WTC11 (cell line): ENCODE measurements around the gene EMC9. TPM values are rescaled to one million over a fixed set of nuclear protein-coding genes. Genes with fewer than 3 reads are reported as not detected.

Source experiments
- ATAC-seq: fragments of 200-7000 bp; cut with Tn5 transposase; 2 replicates; pipeline ENCODE4 v1.10.0; 2021; ENCODE audit warnings: mild to moderate bottlenecking, moderate library complexity
- CTCF ChIA-PET: fragments of 300-600 bp; sonication (Branson Sonifier 250); formaldehyde crosslinking; loops from one replicate; lab custom pipeline; 2021; ENCODE audit warnings: antibody characterized with exemption; lab: Charles Lee
- POLR2A ChIA-PET: fragments of 350-600 bp; sonication (Branson Sonifier 250); formaldehyde crosslinking; loops from one replicate; lab custom pipeline; 2021; ENCODE audit warnings: antibody characterized with exemption; lab: Charles Lee
- DNase-seq: peaks from one replicate; pipeline ENCODE4 v3.0.0; 2021; ENCODE audit warnings: low spot score
- H3K27ac Mint-ChIP-seq: 2 replicates; pipeline ENCODE4 v1.8.0; 2021; ENCODE audit warnings: mixed read lengths
- H3K27me3 Mint-ChIP-seq: 2 replicates; pipeline ENCODE4 v1.8.0; 2021; ENCODE audit warnings: low read depth, mild to moderate bottlenecking, moderate library complexity, mixed read lengths
- H3K36me3 Mint-ChIP-seq: 2 replicates; pipeline ENCODE4 v1.8.0; 2021; ENCODE audit warnings: mixed read lengths
- H3K4me1 Mint-ChIP-seq: 2 replicates; pipeline ENCODE4 v1.8.0; 2022; ENCODE audit warnings: mixed read lengths
- H3K4me3 Mint-ChIP-seq: 2 replicates; pipeline ENCODE4 v1.8.0; 2021; ENCODE audit warnings: mild to moderate bottlenecking, moderate library complexity, mixed read lengths
- H3K9me3 Mint-ChIP-seq: 2 replicates; pipeline ENCODE4 v1.8.0; 2021; ENCODE audit warnings: mixed read lengths
- ELF4 ChIP-seq: sonication (generic); formaldehyde crosslinking; IDR thresholded peaks from 2 replicates; pipeline ENCODE4 v1.8.1; 2022; ENCODE audit warnings: low read depth, mild to moderate bottlenecking, moderate library complexity, missing genetic modification reagents
- ETV6 ChIP-seq: sonication (generic); formaldehyde crosslinking; IDR thresholded peaks from 2 replicates; pipeline ENCODE4 v1.8.1; 2022; ENCODE audit warnings: mild to moderate bottlenecking, missing genetic modification reagents
- HMGA2 ChIP-seq: fragments of 250-450 bp; sonication (Bioruptor Pico); IDR thresholded peaks from 2 replicates; pipeline ENCODE4 v1.4.0; 2021; ENCODE audit warnings: mild to moderate bottlenecking, moderate library complexity
- IRF2 ChIP-seq: sonication (generic); formaldehyde crosslinking; IDR thresholded peaks from 2 replicates; pipeline ENCODE4 v1.8.0; 2022; ENCODE audit warnings: low read depth, missing genetic modification reagents, borderline replicate concordance
- NFATC4 ChIP-seq: fragments of 250-450 bp; sonication (Bioruptor Pico); IDR thresholded peaks from 2 replicates; pipeline ENCODE4 v1.9.0; 2021; ENCODE audit warnings: mild to moderate bottlenecking
- NR3C1 ChIP-seq: sonication (generic); formaldehyde crosslinking; conservative IDR thresholded peaks from 2 replicates; pipeline ENCODE4 v1.8.1; 2023; ENCODE audit warnings: low read depth, mild to moderate bottlenecking, missing genetic modification reagents
- RORB ChIP-seq: fragments of 250-450 bp; sonication (Bioruptor Pico); IDR thresholded peaks from 2 replicates; pipeline ENCODE4 v1.9.0; 2021; ENCODE audit warnings: mild to moderate bottlenecking
- SMAD3 ChIP-seq: sonication (generic); formaldehyde crosslinking; IDR thresholded peaks from 2 replicates; pipeline ENCODE4 v1.8.0; 2022; ENCODE audit warnings: missing genetic modification reagents, mild to moderate bottlenecking, borderline replicate concordance
- SMAD4 ChIP-seq: sonication (generic); formaldehyde crosslinking; IDR thresholded peaks from 2 replicates; pipeline ENCODE4 v1.8.0; 2022; ENCODE audit warnings: mild to moderate bottlenecking, missing genetic modification reagents
- TP53 ChIP-seq: sonication (generic); formaldehyde crosslinking; IDR thresholded peaks from 2 replicates; pipeline ENCODE4 v1.8.1; 2023; ENCODE audit warnings: mild to moderate bottlenecking, missing genetic modification reagents
- ZBTB21 ChIP-seq: sonication (generic); formaldehyde crosslinking; IDR thresholded peaks from 2 replicates; pipeline ENCODE4 v1.8.1; 2023; ENCODE audit warnings: mild to moderate bottlenecking, missing genetic modification reagents, borderline replicate concordance
- ZNF232 ChIP-seq: sonication (generic); formaldehyde crosslinking; IDR thresholded peaks from 2 replicates; pipeline ENCODE4 v1.8.0; 2022; ENCODE audit warnings: mild to moderate bottlenecking, missing genetic modification reagents
- ZNF263 ChIP-seq: sonication (generic); formaldehyde crosslinking; IDR thresholded peaks from 2 replicates; pipeline ENCODE4 v1.8.1; 2022; ENCODE audit warnings: low read depth, mild to moderate bottlenecking, moderate library complexity, missing genetic modification reagents
- ZNF671 ChIP-seq: fragments of 250-450 bp; sonication (Bioruptor Pico); IDR thresholded peaks from 2 replicates; pipeline ENCODE4 v1.8.0; 2021; ENCODE audit warnings: mild to moderate bottlenecking
- total RNA-seq: library from RNA; stranded (reverse); gene quantifications from 3 replicates; pipeline ENCODE4 v1.2.3, GENCODE V29; 2021
- TF ChIP-seq, protein P1 (sequence below): fragments of 250-450 bp; sonication (Bioruptor Pico); conservative IDR thresholded peaks from 2 replicates; pipeline ENCODE4 v1.9.0; 2021; ENCODE audit warnings: mild to moderate bottlenecking
- TF ChIP-seq, protein P2 (sequence below): sonication (generic); formaldehyde crosslinking; IDR thresholded peaks from 2 replicates; pipeline ENCODE4 v1.8.0; 2022; ENCODE audit warnings: mild to moderate bottlenecking, missing genetic modification reagents
- TF ChIP-seq, protein P3 (sequence below): sonication (generic); formaldehyde crosslinking; IDR thresholded peaks from 2 replicates; pipeline ENCODE4 v1.8.1; 2023; ENCODE audit warnings: mild to moderate bottlenecking, moderate library complexity, missing genetic modification reagents
- TF ChIP-seq, protein P4 (sequence below): sonication (generic); formaldehyde crosslinking; IDR thresholded peaks from 2 replicates; pipeline ENCODE4 v1.8.1; 2023; ENCODE audit warnings: mild to moderate bottlenecking, missing genetic modification reagents
- TF ChIP-seq, protein P5 (sequence below): fragments of 250-450 bp; sonication (Bioruptor Pico); IDR thresholded peaks from 2 replicates; pipeline ENCODE4 v1.8.0; 2021; ENCODE audit warnings: mild to moderate bottlenecking
- TF ChIP-seq, protein P6 (sequence below): sonication (generic); formaldehyde crosslinking; IDR thresholded peaks from 2 replicates; pipeline ENCODE4 v1.8.0; 2022; ENCODE audit warnings: mild to moderate bottlenecking, missing genetic modification reagents
- TF ChIP-seq, protein P7 (sequence below): fragments of 250-450 bp; sonication (Bioruptor Pico); IDR thresholded peaks from 2 replicates; pipeline ENCODE4 v1.9.0; 2021; ENCODE audit warnings: mild to moderate bottlenecking, borderline replicate concordance
- TF ChIP-seq, protein P8 (sequence below): sonication (generic); formaldehyde crosslinking; IDR thresholded peaks from 2 replicates; pipeline ENCODE4 v1.8.0; 2022; ENCODE audit warnings: mild to moderate bottlenecking, missing genetic modification reagents

Gene EMC9
- total RNA-seq, 1 experiment from 2014 or later = 44.4 TPM

DNA sequence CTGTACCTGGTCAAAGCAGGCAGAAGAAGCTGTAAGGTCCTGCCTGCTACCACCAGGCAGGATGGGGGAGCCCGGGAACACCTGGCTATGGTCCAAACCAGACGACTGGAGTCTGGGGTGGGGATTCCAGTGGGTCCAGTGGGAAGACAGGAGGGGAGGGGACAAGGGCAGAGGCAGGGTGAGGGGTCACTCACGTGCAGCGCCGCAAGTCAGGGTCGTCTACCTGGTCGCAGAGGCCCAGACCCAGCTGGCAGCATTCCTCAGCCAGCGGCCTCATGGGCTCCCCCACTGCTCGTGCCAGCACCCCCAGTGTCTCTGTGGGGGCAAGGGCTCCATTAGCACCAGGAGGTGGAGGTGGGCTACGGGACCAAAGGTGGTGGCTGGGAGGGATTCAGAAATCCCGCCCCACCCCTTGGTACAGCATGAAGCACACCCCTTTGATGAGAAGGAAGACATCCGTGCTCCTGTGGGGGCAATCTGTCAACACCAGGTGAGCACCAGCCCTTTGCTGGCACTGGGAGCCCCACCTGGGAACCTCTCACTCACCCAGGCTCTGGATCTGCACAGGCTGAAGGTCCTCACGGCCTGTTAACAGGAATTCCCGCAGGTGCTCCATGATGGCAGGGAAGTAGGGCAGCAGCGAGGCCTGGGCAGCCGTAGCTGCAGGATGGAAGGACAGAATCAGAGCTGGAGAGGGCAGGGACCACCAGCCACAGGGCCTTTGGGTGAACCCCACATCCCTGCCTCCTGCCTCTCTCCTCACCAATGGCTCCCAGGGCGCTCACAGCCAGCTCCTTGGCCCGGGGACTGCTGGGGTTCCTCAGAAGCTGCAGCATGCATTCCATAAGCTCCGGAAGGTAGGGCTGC, 42.9 kb upstream of the EMC9 start (continued):
- TF ChIP-seq, protein P1, sequence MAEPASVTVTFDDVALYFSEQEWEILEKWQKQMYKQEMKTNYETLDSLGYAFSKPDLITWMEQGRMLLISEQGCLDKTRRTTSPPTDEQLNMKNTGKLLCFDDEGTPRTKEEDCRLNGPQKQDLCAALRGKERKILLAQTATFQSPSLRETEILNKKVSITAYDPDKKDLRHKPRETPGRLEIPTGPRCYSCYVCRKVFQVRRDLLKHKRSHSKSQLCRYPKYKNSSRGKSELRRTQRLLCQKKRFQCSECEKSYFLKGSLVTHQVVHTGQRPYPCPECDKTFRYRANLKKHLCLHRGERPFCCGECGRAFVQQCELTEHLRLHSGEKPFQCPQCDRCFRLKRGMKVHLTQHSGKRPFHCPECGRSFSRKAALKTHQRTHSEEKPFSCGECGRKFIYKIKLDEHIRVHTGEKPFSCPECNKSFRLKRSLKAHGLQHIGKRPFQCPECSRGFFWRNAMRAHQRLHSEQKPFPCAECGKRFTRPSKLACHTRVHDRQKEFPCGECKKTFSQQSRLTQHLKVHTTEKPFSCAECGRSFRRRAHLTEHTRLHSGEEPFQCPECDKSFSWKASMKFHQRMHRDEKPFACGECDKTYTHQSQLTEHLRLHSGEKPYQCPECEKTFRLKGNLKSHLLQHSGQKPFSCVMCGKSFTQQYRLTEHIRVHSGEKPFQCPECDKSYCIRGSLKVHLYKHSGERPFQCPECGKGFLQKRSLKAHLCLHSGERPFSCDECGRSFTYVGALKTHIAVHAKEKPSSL (CRISPR knock-in tag) = no peak
- TF ChIP-seq HMGA2 (CRISPR knock-in tag) (no peak), ETV6 (CRISPR knock-in tag) (no peak), NFATC4 (no peak), RORB (CRISPR knock-in tag) (no peak), ZNF671 (no peak), ELF4 (no peak), NR3C1 (no peak)
- TF ChIP-seq, protein P2, sequence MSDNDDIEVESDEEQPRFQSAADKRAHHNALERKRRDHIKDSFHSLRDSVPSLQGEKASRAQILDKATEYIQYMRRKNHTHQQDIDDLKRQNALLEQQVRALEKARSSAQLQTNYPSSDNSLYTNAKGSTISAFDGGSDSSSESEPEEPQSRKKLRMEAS (CRISPR knock-in tag) = no peak
- TF ChIP-seq, protein P3, sequence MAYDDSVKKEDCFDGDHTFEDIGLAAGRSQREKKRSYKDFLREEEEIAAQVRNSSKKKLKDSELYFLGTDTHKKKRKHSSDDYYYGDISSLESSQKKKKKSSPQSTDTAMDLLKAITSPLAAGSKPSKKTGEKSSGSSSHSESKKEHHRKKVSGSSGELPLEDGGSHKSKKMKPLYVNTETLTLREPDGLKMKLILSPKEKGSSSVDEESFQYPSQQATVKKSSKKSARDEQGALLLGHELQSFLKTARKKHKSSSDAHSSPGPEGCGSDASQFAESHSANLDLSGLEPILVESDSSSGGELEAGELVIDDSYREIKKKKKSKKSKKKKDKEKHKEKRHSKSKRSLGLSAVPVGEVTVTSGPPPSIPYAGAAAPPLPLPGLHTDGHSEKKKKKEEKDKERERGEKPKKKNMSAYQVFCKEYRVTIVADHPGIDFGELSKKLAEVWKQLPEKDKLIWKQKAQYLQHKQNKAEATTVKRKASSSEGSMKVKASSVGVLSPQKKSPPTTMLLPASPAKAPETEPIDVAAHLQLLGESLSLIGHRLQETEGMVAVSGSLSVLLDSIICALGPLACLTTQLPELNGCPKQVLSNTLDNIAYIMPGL (CRISPR knock-in tag) = no peak
- TF ChIP-seq, protein P4, sequence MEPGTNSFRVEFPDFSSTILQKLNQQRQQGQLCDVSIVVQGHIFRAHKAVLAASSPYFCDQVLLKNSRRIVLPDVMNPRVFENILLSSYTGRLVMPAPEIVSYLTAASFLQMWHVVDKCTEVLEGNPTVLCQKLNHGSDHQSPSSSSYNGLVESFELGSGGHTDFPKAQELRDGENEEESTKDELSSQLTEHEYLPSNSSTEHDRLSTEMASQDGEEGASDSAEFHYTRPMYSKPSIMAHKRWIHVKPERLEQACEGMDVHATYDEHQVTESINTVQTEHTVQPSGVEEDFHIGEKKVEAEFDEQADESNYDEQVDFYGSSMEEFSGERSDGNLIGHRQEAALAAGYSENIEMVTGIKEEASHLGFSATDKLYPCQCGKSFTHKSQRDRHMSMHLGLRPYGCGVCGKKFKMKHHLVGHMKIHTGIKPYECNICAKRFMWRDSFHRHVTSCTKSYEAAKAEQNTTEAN (CRISPR knock-in tag) = no peak

DNA sequence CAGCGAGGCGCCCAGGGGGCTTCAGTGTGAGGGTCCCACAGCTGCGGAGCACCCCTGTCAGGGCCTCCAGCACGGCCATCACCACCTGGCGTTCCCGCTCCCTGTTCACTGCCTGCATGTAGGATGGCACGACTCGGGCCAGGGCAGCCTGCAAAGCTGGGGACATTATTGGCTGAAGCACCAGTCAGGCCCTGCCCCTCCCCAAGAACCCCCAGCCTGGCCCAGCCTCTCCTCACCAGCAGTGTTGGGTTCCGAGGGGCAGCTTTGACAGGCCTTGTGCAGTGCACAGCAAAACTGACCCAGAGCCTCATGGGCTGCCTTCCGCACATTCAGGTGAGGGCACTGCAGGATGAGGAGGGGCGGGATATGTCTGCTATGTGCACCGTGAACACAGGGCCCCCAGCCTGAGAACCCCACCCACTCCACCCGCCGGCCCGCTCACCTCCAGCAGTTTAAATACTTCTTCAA, 41.7 kb upstream of the EMC9 start:
- Mint-ChIP-seq H3K4me1 (peaks cover 9% of the 10 kb centered on the region), H3K4me3 (no peak overlapping the region), H3K27ac (no peak overlapping the region), H3K36me3 (peaks cover 47% of the 10 kb centered on the region), H3K27me3 (no peaks in the 10 kb centered on the region), H3K9me3 (no peaks in the 10 kb centered on the region)
- ChIA-PET CTCF (interaction anchor here (1.0 kb wide), 1 partner anchor 22 kb away, joined by 5 read pairs; the partner anchor contains the start of gene IRF9), POLR2A (no interaction called here)
- no peak for TF ChIP-seq NFATC4
- TF ChIP-seq ZBTB21 = no peak
- TF ChIP-seq ZNF263 (CRISPR knock-in tag) = no peak
- TF ChIP-seq, protein P5, sequence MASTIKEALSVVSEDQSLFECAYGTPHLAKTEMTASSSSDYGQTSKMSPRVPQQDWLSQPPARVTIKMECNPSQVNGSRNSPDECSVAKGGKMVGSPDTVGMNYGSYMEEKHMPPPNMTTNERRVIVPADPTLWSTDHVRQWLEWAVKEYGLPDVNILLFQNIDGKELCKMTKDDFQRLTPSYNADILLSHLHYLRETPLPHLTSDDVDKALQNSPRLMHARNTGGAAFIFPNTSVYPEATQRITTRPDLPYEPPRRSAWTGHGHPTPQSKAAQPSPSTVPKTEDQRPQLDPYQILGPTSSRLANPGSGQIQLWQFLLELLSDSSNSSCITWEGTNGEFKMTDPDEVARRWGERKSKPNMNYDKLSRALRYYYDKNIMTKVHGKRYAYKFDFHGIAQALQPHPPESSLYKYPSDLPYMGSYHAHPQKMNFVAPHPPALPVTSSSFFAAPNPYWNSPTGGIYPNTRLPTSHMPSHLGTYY (CRISPR knock-in tag) = no peak
- TF ChIP-seq, protein P6, sequence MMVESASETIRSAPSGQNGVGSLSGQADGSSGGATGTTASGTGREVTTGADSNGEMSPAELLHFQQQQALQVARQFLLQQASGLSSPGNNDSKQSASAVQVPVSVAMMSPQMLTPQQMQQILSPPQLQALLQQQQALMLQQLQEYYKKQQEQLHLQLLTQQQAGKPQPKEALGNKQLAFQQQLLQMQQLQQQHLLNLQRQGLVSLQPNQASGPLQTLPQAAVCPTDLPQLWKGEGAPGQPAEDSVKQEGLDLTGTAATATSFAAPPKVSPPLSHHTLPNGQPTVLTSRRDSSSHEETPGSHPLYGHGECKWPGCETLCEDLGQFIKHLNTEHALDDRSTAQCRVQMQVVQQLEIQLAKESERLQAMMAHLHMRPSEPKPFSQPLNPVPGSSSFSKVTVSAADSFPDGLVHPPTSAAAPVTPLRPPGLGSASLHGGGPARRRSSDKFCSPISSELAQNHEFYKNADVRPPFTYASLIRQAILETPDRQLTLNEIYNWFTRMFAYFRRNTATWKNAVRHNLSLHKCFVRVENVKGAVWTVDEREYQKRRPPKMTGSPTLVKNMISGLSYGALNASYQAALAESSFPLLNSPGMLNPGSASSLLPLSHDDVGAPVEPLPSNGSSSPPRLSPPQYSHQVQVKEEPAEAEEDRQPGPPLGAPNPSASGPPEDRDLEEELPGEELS (CRISPR knock-in tag) = no peak
- TF ChIP-seq SMAD4 (CRISPR knock-in tag) = no peak
- TF ChIP-seq, protein P7, sequence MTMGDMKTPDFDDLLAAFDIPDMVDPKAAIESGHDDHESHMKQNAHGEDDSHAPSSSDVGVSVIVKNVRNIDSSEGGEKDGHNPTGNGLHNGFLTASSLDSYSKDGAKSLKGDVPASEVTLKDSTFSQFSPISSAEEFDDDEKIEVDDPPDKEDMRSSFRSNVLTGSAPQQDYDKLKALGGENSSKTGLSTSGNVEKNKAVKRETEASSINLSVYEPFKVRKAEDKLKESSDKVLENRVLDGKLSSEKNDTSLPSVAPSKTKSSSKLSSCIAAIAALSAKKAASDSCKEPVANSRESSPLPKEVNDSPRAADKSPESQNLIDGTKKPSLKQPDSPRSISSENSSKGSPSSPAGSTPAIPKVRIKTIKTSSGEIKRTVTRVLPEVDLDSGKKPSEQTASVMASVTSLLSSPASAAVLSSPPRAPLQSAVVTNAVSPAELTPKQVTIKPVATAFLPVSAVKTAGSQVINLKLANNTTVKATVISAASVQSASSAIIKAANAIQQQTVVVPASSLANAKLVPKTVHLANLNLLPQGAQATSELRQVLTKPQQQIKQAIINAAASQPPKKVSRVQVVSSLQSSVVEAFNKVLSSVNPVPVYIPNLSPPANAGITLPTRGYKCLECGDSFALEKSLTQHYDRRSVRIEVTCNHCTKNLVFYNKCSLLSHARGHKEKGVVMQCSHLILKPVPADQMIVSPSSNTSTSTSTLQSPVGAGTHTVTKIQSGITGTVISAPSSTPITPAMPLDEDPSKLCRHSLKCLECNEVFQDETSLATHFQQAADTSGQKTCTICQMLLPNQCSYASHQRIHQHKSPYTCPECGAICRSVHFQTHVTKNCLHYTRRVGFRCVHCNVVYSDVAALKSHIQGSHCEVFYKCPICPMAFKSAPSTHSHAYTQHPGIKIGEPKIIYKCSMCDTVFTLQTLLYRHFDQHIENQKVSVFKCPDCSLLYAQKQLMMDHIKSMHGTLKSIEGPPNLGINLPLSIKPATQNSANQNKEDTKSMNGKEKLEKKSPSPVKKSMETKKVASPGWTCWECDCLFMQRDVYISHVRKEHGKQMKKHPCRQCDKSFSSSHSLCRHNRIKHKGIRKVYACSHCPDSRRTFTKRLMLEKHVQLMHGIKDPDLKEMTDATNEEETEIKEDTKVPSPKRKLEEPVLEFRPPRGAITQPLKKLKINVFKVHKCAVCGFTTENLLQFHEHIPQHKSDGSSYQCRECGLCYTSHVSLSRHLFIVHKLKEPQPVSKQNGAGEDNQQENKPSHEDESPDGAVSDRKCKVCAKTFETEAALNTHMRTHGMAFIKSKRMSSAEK (CRISPR knock-in tag) = no peak
- no peak for TF ChIP-seq IRF2 (CRISPR knock-in tag)
- TF ChIP-seq SMAD3 (CRISPR knock-in tag) = no peak
- TF ChIP-seq, protein P8, sequence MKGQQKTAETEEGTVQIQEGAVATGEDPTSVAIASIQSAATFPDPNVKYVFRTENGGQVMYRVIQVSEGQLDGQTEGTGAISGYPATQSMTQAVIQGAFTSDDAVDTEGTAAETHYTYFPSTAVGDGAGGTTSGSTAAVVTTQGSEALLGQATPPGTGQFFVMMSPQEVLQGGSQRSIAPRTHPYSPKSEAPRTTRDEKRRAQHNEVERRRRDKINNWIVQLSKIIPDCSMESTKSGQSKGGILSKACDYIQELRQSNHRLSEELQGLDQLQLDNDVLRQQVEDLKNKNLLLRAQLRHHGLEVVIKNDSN = no peak
- no peak for TF ChIP-seq ZNF232 (CRISPR knock-in tag)
- no peak for TF ChIP-seq TP53
- ATAC-seq = no peak
- no peak for DNase-seq
